H9 (cell line): ENCODE data around the gene SDK1. TPM values are rescaled to one million over a fixed set of nuclear protein-coding genes. Genes with fewer than 3 reads are reported as not detected.

Experiments
- DNase-seq: peaks from one replicate; pipeline ENCODE4 v3.0.0-alpha.2; 2017
- H2AFZ ChIP-seq: one replicate; pipeline ENCODE4 v1.6.1; 2013; ENCODE audit warnings: mild to moderate bottlenecking, low read length, control low read depth, moderate library complexity
- H2AK5ac ChIP-seq: 2 replicates; pipeline ENCODE4 v1.6.1; 2013; ENCODE audit warnings: low read length, control low read depth, mixed read lengths; ENCODE audit not compliant: insufficient read length
- H2BK120ac ChIP-seq: one replicate; pipeline ENCODE4 v1.6.1; 2013; ENCODE audit warnings: low read depth, mild to moderate bottlenecking, low read length, control low read depth, inconsistent platforms; ENCODE audit not compliant: poor library complexity, severe bottlenecking
- H2BK12ac ChIP-seq: 2 replicates; pipeline ENCODE4 v1.6.1; 2013; ENCODE audit warnings: low read length, control low read depth, mixed read lengths, low read depth; ENCODE audit not compliant: insufficient read length
- H2BK15ac ChIP-seq: 2 replicates; pipeline ENCODE4 v1.6.1; 2013; ENCODE audit warnings: low read depth, low read length, control low read depth
- H2BK20ac ChIP-seq: one replicate; pipeline ENCODE4 v1.6.1; 2013; ENCODE audit warnings: low read depth, mild to moderate bottlenecking, low read length, control low read depth, inconsistent platforms; ENCODE audit not compliant: poor library complexity, severe bottlenecking
- H2BK5ac ChIP-seq: 2 replicates; pipeline ENCODE4 v1.6.1; 2013; ENCODE audit warnings: low read length, control low read depth, mixed read lengths; ENCODE audit not compliant: insufficient read length
- H3K14ac ChIP-seq: 2 replicates; pipeline ENCODE4 v1.6.1; 2013; ENCODE audit warnings: low read length, control low read depth; ENCODE audit not compliant: insufficient read depth
- H3K18ac ChIP-seq: 2 replicates; pipeline ENCODE4 v1.6.1; 2013; ENCODE audit warnings: low read depth, mild to moderate bottlenecking, mixed read lengths, low read length, control low read depth; ENCODE audit not compliant: insufficient read length
- H3K23ac ChIP-seq: 2 replicates; pipeline ENCODE4 v1.6.1; 2013; ENCODE audit warnings: low read length, control low read depth, mixed read lengths, low read depth; ENCODE audit not compliant: insufficient read length
- H3K23me2 ChIP-seq: 2 replicates; pipeline ENCODE4 v1.6.1; 2013; ENCODE audit warnings: low read depth, mild to moderate bottlenecking, mixed read lengths, low read length, control low read depth; ENCODE audit not compliant: insufficient read length, poor library complexity, severe bottlenecking
- H3K27ac ChIP-seq: 2 replicates; pipeline ENCODE4 v1.5.1; 2013; ENCODE audit warnings: low read length, control low read depth, mixed read lengths, low read depth; ENCODE audit not compliant: insufficient read length
- H3K27me3 ChIP-seq: 2 replicates; pipeline ENCODE4 v1.6.1; 2013; ENCODE audit warnings: low read length, control low read depth, inconsistent platforms; ENCODE audit not compliant: insufficient read depth
- H3K4ac ChIP-seq: 2 replicates; pipeline ENCODE4 v1.6.1; 2013; ENCODE audit warnings: low read depth, mild to moderate bottlenecking, control low read depth, inconsistent platforms, low read length, moderate library complexity
- H3K4me1 ChIP-seq: 2 replicates; pipeline ENCODE4 v1.6.1; 2013; ENCODE audit warnings: low read length, control low read depth, inconsistent platforms; ENCODE audit not compliant: insufficient read depth
- H3K4me2 ChIP-seq: 2 replicates; pipeline ENCODE4 v1.6.1; 2013; ENCODE audit warnings: low read length, control low read depth, mixed read lengths; ENCODE audit not compliant: insufficient read length, insufficient read depth
- H3K56ac ChIP-seq: 2 replicates; pipeline ENCODE4 v1.6.1; 2013; ENCODE audit warnings: low read depth, mild to moderate bottlenecking, mixed read lengths, low read length, control low read depth; ENCODE audit not compliant: insufficient read length
- H3K79me1 ChIP-seq: 2 replicates; pipeline ENCODE4 v1.6.1; 2013; ENCODE audit warnings: low read depth, mild to moderate bottlenecking, moderate library complexity, low read length, control low read depth, inconsistent platforms; ENCODE audit not compliant: insufficient read depth, poor library complexity, severe bottlenecking
- H3K79me2 ChIP-seq: 2 replicates; pipeline ENCODE4 v1.6.1; 2013; ENCODE audit warnings: low read length, control low read depth, inconsistent platforms; ENCODE audit not compliant: insufficient read depth
- H3K9ac ChIP-seq: 2 replicates; pipeline ENCODE4 v1.6.1; 2013; ENCODE audit warnings: low read length, control low read depth, mixed read lengths; ENCODE audit not compliant: insufficient read length; ENCODE audit errors: extremely low read depth
- H3K9me3 ChIP-seq: one replicate; pipeline ENCODE4 v1.6.1; 2013; ENCODE audit warnings: low read depth, low read length, inconsistent platforms; ENCODE audit not compliant: control insufficient read depth
- H3T11ph ChIP-seq: one replicate; pipeline ENCODE4 v1.6.1; 2013; ENCODE audit warnings: mild to moderate bottlenecking, low read length, control low read depth, inconsistent platforms
- H4K20me1 ChIP-seq: one replicate; pipeline ENCODE4 v1.6.1; 2013; ENCODE audit not compliant: control insufficient read depth, insufficient read length, insufficient read depth
- H4K5ac ChIP-seq: 2 replicates; pipeline ENCODE4 v1.6.1; 2013; ENCODE audit warnings: low read depth, mild to moderate bottlenecking, mixed read lengths, low read length, control low read depth; ENCODE audit not compliant: insufficient read length
- H4K8ac ChIP-seq: replicated peaks from 2 replicates; pipeline ENCODE4 v1.6.1; 2013; ENCODE audit warnings: low read length, control low read depth, mixed read lengths, low read depth; ENCODE audit not compliant: insufficient read length
- H4K91ac ChIP-seq: 2 replicates; pipeline ENCODE4 v1.6.1; 2013; ENCODE audit warnings: low read depth, mild to moderate bottlenecking, moderate library complexity, mixed read lengths, low read length, control low read depth; ENCODE audit not compliant: insufficient read length
- H3K27ac Mint-ChIP-seq, 3 experiments: 2 replicates in 2 of 3; 3 replicates in 1 of 3; pipeline ENCODE4 v1.8.0; 2020 to 2021; ENCODE audit warnings: mixed read lengths in 3 of 3, mild to moderate bottlenecking in 1 of 3, moderate library complexity in 1 of 3
- H3K27me3 Mint-ChIP-seq: 2 replicates; pipeline ENCODE4 v1.8.0; 2021; ENCODE audit warnings: low read depth, mild to moderate bottlenecking, moderate library complexity, mixed read lengths
- H3K36me3 Mint-ChIP-seq, 3 experiments: 2 replicates in 2 of 3; 3 replicates in 1 of 3; pipeline ENCODE4 v1.8.0; 2020 to 2021; ENCODE audit warnings: low read depth in 3 of 3, mixed read lengths in 3 of 3; ENCODE audit not compliant: insufficient read depth in 1 of 3
- H3K4me1 Mint-ChIP-seq, 2 experiments: 2 replicates each; pipeline ENCODE4 v1.8.0; 2020; ENCODE audit warnings: mixed read lengths in 2 of 2
- H3K4me3 Mint-ChIP-seq, 2 experiments: 2 replicates in 1 of 2; 3 replicates in 1 of 2; pipeline ENCODE4 v1.8.0; 2020 to 2021; ENCODE audit warnings: mild to moderate bottlenecking in 2 of 2, mixed read lengths in 2 of 2, moderate library complexity in 1 of 2
- H3K9me3 Mint-ChIP-seq, 2 experiments: 2 replicates in 1 of 2; 3 replicates in 1 of 2; pipeline ENCODE4 v1.8.0; 2020; ENCODE audit warnings: mild to moderate bottlenecking in 2 of 2, mixed read lengths in 2 of 2, moderate library complexity in 1 of 2
- WGBS: extraction: QIAGEN DNeasy Blood & Tissue Kit; methylation state at CpG from one replicate; pipeline ENCODE4 v1.1.7; 2013; ENCODE audit warnings: missing lambda C conversion rate, low lambda C conversion rate, mixed read lengths; ENCODE audit not compliant: insufficient read length; ENCODE audit errors: extremely low coverage; 5-methylcytosine and 5-hydroxymethylcytosine counted together
- total RNA-seq: library from RNA; stranded (reverse); gene quantifications from 2 replicates; pipeline ENCODE4 v1.2.1, GENCODE V29; 2021
- TF ChIP-seq, protein P1 (sequence below): fragments of 200-600 bp; sonication (generic); conservative IDR thresholded peaks from 3 replicates; pipeline ENCODE4 v1.8.0; 2021; ENCODE audit warnings: antibody characterized with exemption, mild to moderate bottlenecking

The SDK1 gene
- total RNA-seq, 1 experiment from 2014 or later, result 8.7 TPM

DNA sequence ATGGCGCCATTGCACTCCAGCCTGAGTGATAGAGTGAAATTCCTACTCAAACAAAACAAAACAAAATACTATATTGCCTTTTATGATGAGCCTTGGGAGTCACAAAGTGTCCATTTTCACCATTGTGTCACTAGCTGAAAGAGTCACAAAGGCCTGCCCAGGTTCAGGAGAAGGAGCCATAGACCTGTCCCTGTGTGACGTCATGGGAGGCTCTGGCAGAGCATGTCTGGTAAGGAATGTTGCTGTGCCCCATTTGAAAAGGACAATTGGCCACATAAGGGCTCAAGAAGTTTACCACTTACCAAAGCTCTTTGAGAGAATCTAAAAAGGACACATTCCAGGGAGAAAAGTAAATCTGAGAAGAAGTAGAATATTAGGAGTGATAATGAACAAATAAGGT, 367.7 kb downstream of the SDK1 start:
- H3K4me2 ChIP-seq, result no peak overlapping the region
- H2BK12ac ChIP-seq, result no peak overlapping the region
- no peak overlapping the region for H2BK20ac ChIP-seq
- H4K5ac ChIP-seq, result no peak overlapping the region
- H3K23me2 ChIP-seq, result no peaks in the 10 kb centered on the region
- H4K91ac ChIP-seq, result no peak overlapping the region
- H3K27ac ChIP-seq, result no peak overlapping the region
- no peak overlapping the region for H4K8ac ChIP-seq
- H3K9me3 ChIP-seq, result no peaks in the 10 kb centered on the region
- no peak overlapping the region for H3K56ac ChIP-seq
- peaks cover 2 to 4% of the 10 kb centered on the region in 2 experiments; a peak in 3 of 4 replicates for H3K4me1 Mint-ChIP-seq
- H3K23ac ChIP-seq, result no peak overlapping the region
- no peak overlapping the region for H2AFZ ChIP-seq
- no peaks in the 10 kb centered on the region; the same call in 1 of the 2 replicates for H3K27me3 Mint-ChIP-seq
- H3K36me3 Mint-ChIP-seq, result no peaks in the 10 kb centered on the region
- no peak for DNase-seq
- H3K27me3 ChIP-seq, result no peaks in the 10 kb centered on the region
- no peak overlapping the region for H2BK15ac ChIP-seq
- no peak overlapping the region for H3K27ac Mint-ChIP-seq
- no peak overlapping the region for H2BK120ac ChIP-seq
- no peak overlapping the region for H3K14ac ChIP-seq
- H3K4ac ChIP-seq, result no peak overlapping the region
- TF ChIP-seq, protein P1, sequence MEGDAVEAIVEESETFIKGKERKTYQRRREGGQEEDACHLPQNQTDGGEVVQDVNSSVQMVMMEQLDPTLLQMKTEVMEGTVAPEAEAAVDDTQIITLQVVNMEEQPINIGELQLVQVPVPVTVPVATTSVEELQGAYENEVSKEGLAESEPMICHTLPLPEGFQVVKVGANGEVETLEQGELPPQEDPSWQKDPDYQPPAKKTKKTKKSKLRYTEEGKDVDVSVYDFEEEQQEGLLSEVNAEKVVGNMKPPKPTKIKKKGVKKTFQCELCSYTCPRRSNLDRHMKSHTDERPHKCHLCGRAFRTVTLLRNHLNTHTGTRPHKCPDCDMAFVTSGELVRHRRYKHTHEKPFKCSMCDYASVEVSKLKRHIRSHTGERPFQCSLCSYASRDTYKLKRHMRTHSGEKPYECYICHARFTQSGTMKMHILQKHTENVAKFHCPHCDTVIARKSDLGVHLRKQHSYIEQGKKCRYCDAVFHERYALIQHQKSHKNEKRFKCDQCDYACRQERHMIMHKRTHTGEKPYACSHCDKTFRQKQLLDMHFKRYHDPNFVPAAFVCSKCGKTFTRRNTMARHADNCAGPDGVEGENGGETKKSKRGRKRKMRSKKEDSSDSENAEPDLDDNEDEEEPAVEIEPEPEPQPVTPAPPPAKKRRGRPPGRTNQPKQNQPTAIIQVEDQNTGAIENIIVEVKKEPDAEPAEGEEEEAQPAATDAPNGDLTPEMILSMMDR, result no peak
- no peaks in the 10 kb centered on the region for H3K9me3 Mint-ChIP-seq
- H3K79me2 ChIP-seq, result no peaks in the 10 kb centered on the region
- H3K4me3 Mint-ChIP-seq, result no peak overlapping the region
- no peaks in the 10 kb centered on the region for H4K20me1 ChIP-seq
- H2AK5ac ChIP-seq, result no peak overlapping the region
- WGBS, result no CpG with 5 or more reads among the region's 2 CpGs
- H3K79me1 ChIP-seq, result no peaks in the 10 kb centered on the region
- H3K9ac ChIP-seq, result no peak overlapping the region
- H3K4me1 ChIP-seq, result no peaks in the 10 kb centered on the region
- no peak overlapping the region for H3T11ph ChIP-seq
- H2BK5ac ChIP-seq, result no peak overlapping the region
- H3K18ac ChIP-seq, result no peak overlapping the region
